Endothelial cell of umbilical vein (primary cell): ENCODE data around the gene NCKAP5.

Experiments used
- CTCF ChIP-seq, 2 donors: IDR thresholded peaks; 1 replicate in 1 of 2; 2 replicates in 1 of 2; pipeline ENCODE4 v1.5.1; 2011; ENCODE audit warnings: low read length in 2 of 2, mild to moderate bottlenecking in 2 of 2, moderate library complexity in 2 of 2, control low read depth in 1 of 2, inconsistent platforms in 1 of 2, low read depth in 1 of 2; ENCODE audit not compliant: insufficient read depth in 1 of 2; ENCODE audit errors: extremely low read depth in 1 of 2
- POLR2A ChIP-seq: IDR thresholded peaks from 2 replicates; pipeline ENCODE4 v1.6.1; 2012; ENCODE audit warnings: low read depth, mild to moderate bottlenecking, control low read depth, low read length

- TF ChIP-seq POLR2A: no peak
- no peak for TF ChIP-seq CTCF (IDR thresholded peaks at IDR 0.05; ENCODE audit: extremely low read depth in 1 of 2, insufficient read depth in 1 of 2, low read depth in 1 of 2, low read length in 2 of 2)
Observed at GRCh38 chr2:132813422-132813821, 754.8 kb downstream of the NCKAP5 start.
